K562 (cell line): ENCODE data around the gene MRPL33. TPM values are rescaled to one million over a fixed set of nuclear protein-coding genes. Genes with fewer than 3 reads are reported as not detected.
A peak's percentile ranks its signal among the peaks of the same experiment; 100 is the strongest.

ENCODE experiments used
- MAZ ChIP-seq, 2 experiments: fragments of 450-650 bp in 1 of 2; sonication (generic) in 1 of 2; formaldehyde crosslinking; IDR thresholded peaks in 1 of 2; conservative IDR thresholded peaks in 1 of 2; 2 replicates each; pipeline versions ENCODE4 v1.4.0 to v1.5.0; 2020; ENCODE audit warnings: mild to moderate bottlenecking in 1 of 2, missing genetic modification reagents in 1 of 2
- OTX1 ChIP-seq: fragments of 450-650 bp; formaldehyde crosslinking; IDR thresholded peaks from 2 replicates; pipeline ENCODE4 v1.4.0; 2022; ENCODE audit warnings: mild to moderate bottlenecking
- TCF3 ChIP-seq: sonication (generic); formaldehyde crosslinking; IDR thresholded peaks from 2 replicates; pipeline ENCODE4 v1.4.0; 2020; ENCODE audit warnings: mild to moderate bottlenecking, missing genetic modification reagents
- polyA plus RNA-seq, 8 experiments: library from polyadenylated mRNA; depleted of rRNA in 4 of 8; stranded (reverse) in 5 of 8; unstranded in 3 of 8; fragments of >200 nt; fragmentation: Nextera tagmentation in 2 of 8; fragmentation: Illumina TruSeq in 1 of 8; extraction: Ambion mirVana in 2 of 8; extraction: Trizol in 1 of 8; gene quantifications; 2 replicates each; pipeline versions ENCODE4 v1.2.1 to v1.2.3, GENCODE V29; 2011 to 2014; ENCODE audit warnings: inconsistent platforms in 1 of 8, missing spikeins in 1 of 8
- total RNA-seq, 7 experiments: library from RNA; depleted of rRNA in 6 of 7; stranded (reverse); fragments of >200 nt in 6 of 7; fragmentation: Illumina TruSeq in 2 of 7; extraction: Trizol in 2 of 7; gene quantifications; 2 replicates each; pipeline versions ENCODE4 v1.2.1 to v1.2.3, GENCODE V29; 2011 to 2021; ENCODE audit warnings: low replicate concordance in 1 of 7
- TF ChIP-seq, protein P1 (sequence below), 2 experiments: fragments of 450-650 bp in 1 of 2; sonication (generic) in 1 of 2; formaldehyde crosslinking in 1 of 2; IDR thresholded peaks; 2 replicates each; pipeline versions ENCODE4 v1.7.1 to v1.9.0; 2016 to 2022; ENCODE audit warnings: inconsistent platforms in 1 of 2, mild to moderate bottlenecking in 1 of 2, missing genetic modification reagents in 1 of 2
- TF ChIP-seq, protein P2 (sequence below), 2 experiments: fragments of 200-800 bp in 1 of 2; sonication (Bioruptor generic) in 1 of 2; sonication (generic) in 1 of 2; formaldehyde crosslinking in 1 of 2; IDR thresholded peaks in 1 of 2; conservative IDR thresholded peaks in 1 of 2; 2 replicates each; pipeline versions ENCODE4 v1.5.0 to v1.6.1; 2016 to 2020; ENCODE audit warnings: missing compliant biosample characterization in 1 of 2, missing genetic modification characterization in 1 of 2, missing genetic modification reagents in 1 of 2
- TF ChIP-seq, protein P3 (sequence below): fragments of 200-800 bp; sonication (Bioruptor generic); IDR thresholded peaks from 2 replicates; pipeline ENCODE4 v1.6.1; 2017; ENCODE audit warnings: missing genetic modification characterization, missing compliant biosample characterization

MRPL33 gene
- total and polyA plus RNA-seq, 9 of the 15 experiments (the other 6 are each of a cell fraction or from before 2014, with no cell fraction given) = 68.3 to 338 (median 226) TPM

- TF ChIP-seq, protein P1, sequence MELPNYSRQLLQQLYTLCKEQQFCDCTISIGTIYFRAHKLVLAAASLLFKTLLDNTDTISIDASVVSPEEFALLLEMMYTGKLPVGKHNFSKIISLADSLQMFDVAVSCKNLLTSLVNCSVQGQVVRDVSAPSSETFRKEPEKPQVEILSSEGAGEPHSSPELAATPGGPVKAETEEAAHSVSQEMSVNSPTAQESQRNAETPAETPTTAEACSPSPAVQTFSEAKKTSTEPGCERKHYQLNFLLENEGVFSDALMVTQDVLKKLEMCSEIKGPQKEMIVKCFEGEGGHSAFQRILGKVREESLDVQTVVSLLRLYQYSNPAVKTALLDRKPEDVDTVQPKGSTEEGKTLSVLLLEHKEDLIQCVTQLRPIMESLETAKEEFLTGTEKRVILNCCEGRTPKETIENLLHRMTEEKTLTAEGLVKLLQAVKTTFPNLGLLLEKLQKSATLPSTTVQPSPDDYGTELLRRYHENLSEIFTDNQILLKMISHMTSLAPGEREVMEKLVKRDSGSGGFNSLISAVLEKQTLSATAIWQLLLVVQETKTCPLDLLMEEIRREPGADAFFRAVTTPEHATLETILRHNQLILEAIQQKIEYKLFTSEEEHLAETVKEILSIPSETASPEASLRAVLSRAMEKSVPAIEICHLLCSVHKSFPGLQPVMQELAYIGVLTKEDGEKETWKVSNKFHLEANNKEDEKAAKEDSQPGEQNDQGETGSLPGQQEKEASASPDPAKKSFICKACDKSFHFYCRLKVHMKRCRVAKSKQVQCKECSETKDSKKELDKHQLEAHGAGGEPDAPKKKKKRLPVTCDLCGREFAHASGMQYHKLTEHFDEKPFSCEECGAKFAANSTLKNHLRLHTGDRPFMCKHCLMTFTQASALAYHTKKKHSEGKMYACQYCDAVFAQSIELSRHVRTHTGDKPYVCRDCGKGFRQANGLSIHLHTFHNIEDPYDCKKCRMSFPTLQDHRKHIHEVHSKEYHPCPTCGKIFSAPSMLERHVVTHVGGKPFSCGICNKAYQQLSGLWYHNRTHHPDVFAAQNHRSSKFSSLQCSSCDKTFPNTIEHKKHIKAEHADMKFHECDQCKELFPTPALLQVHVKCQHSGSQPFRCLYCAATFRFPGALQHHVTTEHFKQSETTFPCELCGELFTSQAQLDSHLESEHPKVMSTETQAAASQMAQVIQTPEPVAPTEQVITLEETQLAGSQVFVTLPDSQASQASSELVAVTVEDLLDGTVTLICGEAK (IDR thresholded peaks at IDR 0.05) = no peak
- TF ChIP-seq, protein P1 (CRISPR knock-in tag; IDR thresholded peaks at IDR 0.05) = no peak
- TF ChIP-seq TCF3 (CRISPR knock-in tag) (no peak), OTX1 (CRISPR knock-in tag) (0 out of 2 replicates have a peak, but pooled peaks have one; percentile 43), MAZ (CRISPR knock-in tag; conservative IDR thresholded peaks at IDR 0.05 in 1 of 2, IDR thresholded peaks at IDR 0.05 in 1 of 2) (peak; percentile 50 to 92; a peak in 3 of 4 replicates)
- TF ChIP-seq, protein P2, sequence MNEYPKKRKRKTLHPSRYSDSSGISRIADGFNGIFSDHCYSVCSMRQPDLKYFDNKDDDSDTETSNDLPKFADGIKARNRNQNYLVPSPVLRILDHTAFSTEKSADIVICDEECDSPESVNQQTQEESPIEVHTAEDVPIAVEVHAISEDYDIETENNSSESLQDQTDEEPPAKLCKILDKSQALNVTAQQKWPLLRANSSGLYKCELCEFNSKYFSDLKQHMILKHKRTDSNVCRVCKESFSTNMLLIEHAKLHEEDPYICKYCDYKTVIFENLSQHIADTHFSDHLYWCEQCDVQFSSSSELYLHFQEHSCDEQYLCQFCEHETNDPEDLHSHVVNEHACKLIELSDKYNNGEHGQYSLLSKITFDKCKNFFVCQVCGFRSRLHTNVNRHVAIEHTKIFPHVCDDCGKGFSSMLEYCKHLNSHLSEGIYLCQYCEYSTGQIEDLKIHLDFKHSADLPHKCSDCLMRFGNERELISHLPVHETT (CRISPR knock-in tag; conservative IDR thresholded peaks at IDR 0.05 in 1 of 2, IDR thresholded peaks at IDR 0.05 in 1 of 2) = peak in 1 of 2 experiments; percentile 41; a peak in 1 of 4 replicates
- TF ChIP-seq, protein P3, sequence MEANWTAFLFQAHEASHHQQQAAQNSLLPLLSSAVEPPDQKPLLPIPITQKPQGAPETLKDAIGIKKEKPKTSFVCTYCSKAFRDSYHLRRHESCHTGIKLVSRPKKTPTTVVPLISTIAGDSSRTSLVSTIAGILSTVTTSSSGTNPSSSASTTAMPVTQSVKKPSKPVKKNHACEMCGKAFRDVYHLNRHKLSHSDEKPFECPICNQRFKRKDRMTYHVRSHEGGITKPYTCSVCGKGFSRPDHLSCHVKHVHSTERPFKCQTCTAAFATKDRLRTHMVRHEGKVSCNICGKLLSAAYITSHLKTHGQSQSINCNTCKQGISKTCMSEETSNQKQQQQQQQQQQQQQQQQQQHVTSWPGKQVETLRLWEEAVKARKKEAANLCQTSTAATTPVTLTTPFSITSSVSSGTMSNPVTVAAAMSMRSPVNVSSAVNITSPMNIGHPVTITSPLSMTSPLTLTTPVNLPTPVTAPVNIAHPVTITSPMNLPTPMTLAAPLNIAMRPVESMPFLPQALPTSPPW (CRISPR knock-in tag) = peak; percentile 91
- TF ChIP-seq, all 486 proteins: peak for 39
Measured at GRCh38 chr2:27735263-27735904, 36.1 kb upstream of the MRPL33 start (continued).
